ENCODE results near the gene SCARB1.

Gene SCARB1

GRCh38 chr12:124745891-124746570 lies 117.6 kb downstream of the SCARB1 start:
- Histone ChIP-seq H3K79me2 (ENCODE audit: control insufficient read depth, insufficient read depth, low read length, poor library complexity) (no peaks in the 10 kb centered on the region), H2AK5ac (ENCODE audit: low read length) (no peak overlapping the region), H4K8ac (ENCODE audit: low read depth, low read length) (peak overlapping the region; percentile 46), H3K36me3 (ENCODE audit: control insufficient read depth in 1 of 2, insufficient read depth in 2 of 2, low read length in 2 of 2) (no peaks in the 10 kb centered on the region), H3K23ac (ENCODE audit: low read length) (no peak overlapping the region), H3K4me3 (ENCODE audit: low read depth, low read length) (no peak overlapping the region), H3K4ac (ENCODE audit: low read depth, low read length) (no peak overlapping the region), H3K9me3 (ENCODE audit: insufficient read depth, low read depth, low read length) (peaks cover 2% of the 10 kb centered on the region), H3K14ac (ENCODE audit: low read length) (no peak overlapping the region), H2BK120ac (ENCODE audit: insufficient read depth, low read length, poor library complexity) (peak overlapping the region; percentile 19), H3K27ac (ENCODE audit: low read depth, low read length) (peak overlapping the region; percentile 31), H3K4me2 (ENCODE audit: low read length) (peak overlapping the region; percentile 40), H3K79me1 (ENCODE audit: low read length) (peaks cover 3% of the 10 kb centered on the region), H3K27me3 (ENCODE audit: insufficient read depth, low read length) (peaks cover 2% of the 10 kb centered on the region), H3K9ac (ENCODE audit: low read length) (no peak overlapping the region), H4K91ac (ENCODE audit: low read depth, low read length) (peak overlapping the region; percentile 45), H4K12ac (ENCODE audit: low read depth, low read length) (no peak overlapping the region), H3K4me1 (ENCODE audit: control insufficient read depth in 1 of 2, insufficient read depth in 2 of 2, low read length in 2 of 2) (peaks cover 7 to 9% of the 10 kb centered on the region in 2 experiments), H2AFZ (ENCODE audit: insufficient read depth, low read length, poor library complexity) (peak overlapping the region; percentile 37), H2BK5ac (ENCODE audit: low read depth, low read length, poor library complexity) (no peak overlapping the region), H3K18ac (ENCODE audit: low read length) (no peak overlapping the region), H2BK12ac (ENCODE audit: low read length) (peak overlapping the region; percentile 55)
- no CpG with 5 or more reads among the region's 25 CpGs for WGBS (ENCODE audit: extremely low coverage, insufficient coverage, insufficient read length)
- peak; percentile 77 to 80 for DNase-seq

GRCh38 chr12:124745465-124745890 lies 118.2 kb downstream of the SCARB1 start:
- Histone ChIP-seq H2AK5ac (ENCODE audit: low read length) (no peak overlapping the region), H3K79me2 (ENCODE audit: control insufficient read depth, insufficient read depth, low read length, poor library complexity) (no peaks in the 10 kb centered on the region), H3K36me3 (ENCODE audit: control insufficient read depth in 1 of 2, insufficient read depth in 2 of 2, low read length in 2 of 2) (no peaks in the 10 kb centered on the region), H3K4ac (ENCODE audit: low read depth, low read length) (no peak overlapping the region), H2BK12ac (ENCODE audit: low read length) (peak overlapping the region; percentile 55), H4K91ac (ENCODE audit: low read depth, low read length) (peak overlapping the region; percentile 45), H2AFZ (ENCODE audit: insufficient read depth, low read length, poor library complexity) (no peak overlapping the region), H3K14ac (ENCODE audit: low read length) (no peak overlapping the region), H3K4me3 (ENCODE audit: low read depth, low read length) (no peak overlapping the region), H2BK5ac (ENCODE audit: low read depth, low read length, poor library complexity) (no peak overlapping the region), H3K23ac (ENCODE audit: low read length) (no peak overlapping the region), H2BK120ac (ENCODE audit: insufficient read depth, low read length, poor library complexity) (peak overlapping the region; percentile 19), H3K18ac (ENCODE audit: low read length) (no peak overlapping the region), H3K27ac (ENCODE audit: low read depth, low read length) (peak overlapping the region; percentile 31), H3K4me1 (ENCODE audit: control insufficient read depth in 1 of 2, insufficient read depth in 2 of 2, low read length in 2 of 2) (peaks cover 7% of the 10 kb centered on the region in 2 experiments), H4K12ac (ENCODE audit: low read depth, low read length) (no peak overlapping the region), H3K9me3 (ENCODE audit: insufficient read depth, low read depth, low read length) (peaks cover 2% of the 10 kb centered on the region), H3K27me3 (ENCODE audit: insufficient read depth, low read length) (peaks cover 2% of the 10 kb centered on the region), H3K4me2 (ENCODE audit: low read length) (peak overlapping the region; percentile 40), H4K8ac (ENCODE audit: low read depth, low read length) (peak overlapping the region; percentile 18), H3K9ac (ENCODE audit: low read length) (no peak overlapping the region), H3K79me1 (ENCODE audit: low read length) (peaks cover 3% of the 10 kb centered on the region)
- no peak for DNase-seq
- WGBS (ENCODE audit: extremely low coverage, insufficient coverage, insufficient read length): no CpG with 5 or more reads among the region's 5 CpGs

GRCh38 chr12:124744659-124745464 lies 118.8 kb downstream of the SCARB1 start:
- Histone ChIP-seq H2AK5ac (ENCODE audit: low read length) (no peak overlapping the region), H3K4me1 (ENCODE audit: control insufficient read depth in 1 of 2, insufficient read depth in 2 of 2, low read length in 2 of 2) (peaks cover 7% of the 10 kb centered on the region in 2 experiments), H2BK12ac (ENCODE audit: low read length) (no peak overlapping the region), H3K79me1 (ENCODE audit: low read length) (peaks cover 3% of the 10 kb centered on the region), H3K18ac (ENCODE audit: low read length) (no peak overlapping the region), H3K9ac (ENCODE audit: low read length) (no peak overlapping the region), H3K79me2 (ENCODE audit: control insufficient read depth, insufficient read depth, low read length, poor library complexity) (no peaks in the 10 kb centered on the region), H3K27ac (ENCODE audit: low read depth, low read length) (no peak overlapping the region), H3K4ac (ENCODE audit: low read depth, low read length) (no peak overlapping the region), H2AFZ (ENCODE audit: insufficient read depth, low read length, poor library complexity) (no peak overlapping the region), H3K4me2 (ENCODE audit: low read length) (no peak overlapping the region), H4K8ac (ENCODE audit: low read depth, low read length) (no peak overlapping the region), H4K91ac (ENCODE audit: low read depth, low read length) (no peak overlapping the region), H3K14ac (ENCODE audit: low read length) (no peak overlapping the region), H2BK5ac (ENCODE audit: low read depth, low read length, poor library complexity) (no peak overlapping the region), H3K4me3 (ENCODE audit: low read depth, low read length) (no peak overlapping the region), H3K36me3 (ENCODE audit: control insufficient read depth in 1 of 2, insufficient read depth in 2 of 2, low read length in 2 of 2) (no peaks in the 10 kb centered on the region), H3K9me3 (ENCODE audit: insufficient read depth, low read depth, low read length) (peaks cover 4% of the 10 kb centered on the region), H3K27me3 (ENCODE audit: insufficient read depth, low read length) (peaks cover 2% of the 10 kb centered on the region), H4K12ac (ENCODE audit: low read depth, low read length) (no peak overlapping the region), H2BK120ac (ENCODE audit: insufficient read depth, low read length, poor library complexity) (no peak overlapping the region), H3K23ac (ENCODE audit: low read length) (no peak overlapping the region)
- DNase-seq: no peak
- no CpG with 5 or more reads among the region's 15 CpGs for WGBS (ENCODE audit: extremely low coverage, insufficient coverage, insufficient read length)

GRCh38 chr12:124744273-124744640 lies 119.4 kb downstream of the SCARB1 start:
- Histone ChIP-seq H3K18ac (ENCODE audit: low read length) (no peak overlapping the region), H3K27me3 (ENCODE audit: insufficient read depth, low read length) (peaks cover 2% of the 10 kb centered on the region)
- no CpG with 5 or more reads among the region's 7 CpGs for WGBS (ENCODE audit: extremely low coverage, insufficient coverage, insufficient read length)

More at GRCh38 chr12:124744273-124744640, 119.4 kb downstream of the SCARB1 start:
- Histone ChIP-seq H3K9me3 (ENCODE audit: insufficient read depth, low read depth, low read length) (peaks cover 8% of the 10 kb centered on the region), H4K12ac (ENCODE audit: low read depth, low read length) (no peak overlapping the region), H3K23ac (ENCODE audit: low read length) (no peak overlapping the region), H3K4me2 (ENCODE audit: low read length) (no peak overlapping the region), H3K14ac (ENCODE audit: low read length) (no peak overlapping the region), H2AFZ (ENCODE audit: insufficient read depth, low read length, poor library complexity) (no peak overlapping the region), H2BK120ac (ENCODE audit: insufficient read depth, low read length, poor library complexity) (no peak overlapping the region), H3K27ac (ENCODE audit: low read depth, low read length) (no peak overlapping the region), H4K8ac (ENCODE audit: low read depth, low read length) (no peak overlapping the region), H3K79me2 (ENCODE audit: control insufficient read depth, insufficient read depth, low read length, poor library complexity) (no peaks in the 10 kb centered on the region), H2AK5ac (ENCODE audit: low read length) (no peak overlapping the region), H3K4ac (ENCODE audit: low read depth, low read length) (no peak overlapping the region), H2BK5ac (ENCODE audit: low read depth, low read length, poor library complexity) (no peak overlapping the region), H4K91ac (ENCODE audit: low read depth, low read length) (no peak overlapping the region), H3K9ac (ENCODE audit: low read length) (no peak overlapping the region), H2BK12ac (ENCODE audit: low read length) (no peak overlapping the region), H3K79me1 (ENCODE audit: low read length) (peaks cover 3% of the 10 kb centered on the region), H3K4me1 (ENCODE audit: control insufficient read depth in 1 of 2, insufficient read depth in 2 of 2, low read length in 2 of 2) (peaks cover 7 to 8% of the 10 kb centered on the region in 2 experiments), H3K36me3 (ENCODE audit: control insufficient read depth in 1 of 2, insufficient read depth in 2 of 2, low read length in 2 of 2) (no peaks in the 10 kb centered on the region), H3K4me3 (ENCODE audit: low read depth, low read length) (no peak overlapping the region)
- no peak for DNase-seq
